ENCODE measurements around the gene AGTRAP. TPM values are rescaled to one million over a fixed set of nuclear protein-coding genes. Genes with fewer than 3 reads are reported as not detected.

The AGTRAP gene
- total and polyA plus RNA-seq, 9 of the 15 experiments (the other 6 are each of a cell fraction or from before 2014, with no cell fraction given): 26.8 to 105 (median 57.5) TPM

- TF ChIP-seq GTF3C2 (IDR thresholded peaks at IDR 0.05; ENCODE audit: borderline replicate concordance, extremely low read depth, insufficient read length) (no peak), FOXP1 (CRISPR knock-in tag; IDR thresholded peaks at IDR 0.05) (0 out of 2 replicates have a peak, but pooled peaks have one; percentile 26), JUN (IDR thresholded peaks at IDR 0.05; ENCODE audit: borderline replicate concordance, low read depth, low read length) (no peak), JUN (CRISPR knock-in tag; IDR thresholded peaks at IDR 0.05; ENCODE audit: borderline replicate concordance) (peak; percentile 90; the same call in 1 of the 2 replicates), ERF (CRISPR knock-in tag; IDR thresholded peaks at IDR 0.05) (peak; percentile 20; the same call in 1 of the 2 replicates), CEBPG (CRISPR knock-in tag; IDR thresholded peaks at IDR 0.05) (peak; percentile 51; the same call in 1 of the 2 replicates), CEBPG (tag; conservative IDR thresholded peaks at IDR 0.05 in 1 of 2, IDR thresholded peaks at IDR 0.05 in 1 of 2) (peak; percentile 89 to 90), ZNF3 (CRISPR knock-in tag; IDR thresholded peaks at IDR 0.05) (peak; percentile 30; the same call in 1 of the 2 replicates), EHMT2 (IDR thresholded peaks at IDR 0.05) (0 out of 2 replicates have a peak, but pooled peaks have one; percentile 31), ZNF764 (CRISPR knock-in tag; IDR thresholded peaks at IDR 0.05; ENCODE audit: low read depth) (no peak), UBTF (IDR thresholded peaks at IDR 0.05; ENCODE audit: borderline replicate concordance in 1 of 2, low read depth in 2 of 2, low read length in 2 of 2) (no peak), ATF3 (IDR thresholded peaks at IDR 0.05) (peak; percentile 45), ATF3 (CRISPR knock-in tag; conservative IDR thresholded peaks at IDR 0.05) (no peak), ATF6 (CRISPR knock-in tag; IDR thresholded peaks at IDR 0.05) (no peak), RAD51 (IDR thresholded peaks at IDR 0.05; ENCODE audit: borderline replicate concordance, low read depth) (peak; percentile 51; the same call in 1 of the 2 replicates), GATA2 (CRISPR knock-in tag; IDR thresholded peaks at IDR 0.05) (no peak), ZNF316 (IDR thresholded peaks at IDR 0.05) (peak; percentile 64), FOXK2 (conservative IDR thresholded peaks at IDR 0.05 in 1 of 2, IDR thresholded peaks at IDR 0.05 in 1 of 2; ENCODE audit: low read depth in 2 of 2) (0 out of 4 replicates have a peak, but pooled peaks of 1 of the 2 experiments have one; percentile 13)
These were observed 1.1 kb downstream of the AGTRAP start (continued) for GRCh38 chr1:11736746-11737639.
